Measurements from ENCODE around the gene FITM2.

The FITM2 gene

DNA sequence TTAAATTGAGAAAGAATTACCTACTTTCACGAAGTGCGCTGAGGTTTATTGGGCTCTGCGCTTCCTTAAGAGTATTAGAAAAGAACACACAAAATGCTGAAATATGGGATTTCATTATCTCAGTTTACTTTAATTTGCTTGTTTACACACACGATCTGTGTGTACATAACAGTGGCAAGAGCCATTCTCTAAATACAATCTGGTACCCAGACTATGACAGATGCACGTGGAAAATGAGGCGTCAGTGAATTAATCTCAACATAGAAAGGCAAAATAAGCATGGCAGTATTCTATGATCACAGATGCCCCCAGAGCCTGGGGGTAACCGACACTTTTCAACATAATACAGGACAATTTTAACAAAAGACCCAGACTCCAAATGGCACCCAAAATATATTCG lies 8.3 kb downstream of the FITM2 start:
- TF ChIP-seq CTCF (IDR thresholded peaks at IDR 0.05) = no peak

DNA sequence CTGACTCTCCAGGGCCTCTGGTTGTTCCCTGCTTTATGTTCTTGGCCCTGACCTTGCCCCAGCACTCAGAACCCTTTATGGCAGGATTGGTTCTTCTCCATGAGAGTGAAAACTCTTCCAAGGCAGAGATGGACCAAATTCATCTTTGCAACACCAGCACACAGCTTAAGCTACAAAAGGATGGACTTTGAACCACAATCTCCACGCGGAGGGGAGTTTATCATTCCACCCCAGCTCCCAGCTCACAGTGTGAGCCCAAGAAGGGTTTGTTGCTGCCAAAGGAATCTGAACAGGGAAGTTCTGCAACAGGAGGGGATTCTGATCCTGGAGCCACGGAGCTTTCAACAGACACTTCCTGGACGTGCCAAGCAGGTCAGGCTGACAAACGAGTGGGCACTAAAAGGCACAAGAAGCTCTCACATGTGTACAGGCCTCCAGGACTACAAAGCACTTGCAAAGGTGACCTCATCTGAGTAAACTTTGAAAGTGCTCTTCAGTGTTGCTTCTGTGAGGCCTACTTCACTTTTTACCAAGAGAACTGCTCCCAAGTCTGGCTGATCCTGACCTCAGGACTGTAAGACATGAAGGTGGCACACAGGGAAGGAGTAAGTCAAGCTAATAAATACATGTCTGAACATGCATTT lies 8.9 kb downstream of the FITM2 start:
- no peak for TF ChIP-seq CTCF (IDR thresholded peaks at IDR 0.05)

DNA sequence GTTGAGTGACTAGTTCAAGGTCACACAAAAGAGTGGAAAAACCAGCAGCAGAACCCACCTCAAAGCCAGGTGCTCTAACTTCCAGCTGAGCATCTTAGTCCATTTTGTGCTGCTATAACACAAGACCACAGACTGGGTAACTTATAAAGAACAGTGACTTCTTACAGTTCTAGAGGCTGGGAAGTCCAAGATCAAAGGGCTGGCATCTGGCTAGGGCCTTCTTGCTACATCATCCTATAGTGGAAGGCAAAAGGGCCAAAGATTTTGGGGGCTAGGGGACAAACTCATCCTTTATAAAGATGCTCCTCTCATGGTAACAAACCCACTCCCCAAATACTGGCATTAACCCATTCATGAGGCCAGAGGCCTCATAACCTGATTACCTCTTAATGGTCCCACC lies 9.7 kb downstream of the FITM2 start:
- TF ChIP-seq CTCF (IDR thresholded peaks at IDR 0.05) = no peak

DNA sequence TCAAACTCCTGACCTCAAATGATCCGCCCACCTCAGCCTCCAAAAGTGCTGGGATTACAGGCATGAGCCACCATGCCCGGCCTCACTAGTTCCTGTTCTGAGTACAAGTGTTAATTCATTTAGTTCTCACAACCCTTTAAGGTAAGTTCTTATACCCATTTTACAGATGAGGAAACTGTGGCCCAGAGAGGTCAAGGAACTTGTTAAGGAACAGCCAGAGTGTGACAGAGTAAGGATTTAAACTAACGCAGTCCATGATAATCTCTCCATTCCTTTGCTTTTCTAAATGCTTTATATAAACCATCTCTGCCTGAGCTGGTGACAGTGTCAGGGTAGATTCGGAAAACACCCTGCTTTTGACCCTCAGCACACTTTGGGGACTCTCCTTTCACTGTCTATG lies 13.3 kb downstream of the FITM2 start:
- TF ChIP-seq CTCF (IDR thresholded peaks at IDR 0.05) = no peak

GRCh38 chr20:44296011-44296410 lies 15.0 kb downstream of the FITM2 start:
- TF ChIP-seq CTCF (IDR thresholded peaks at IDR 0.05) = no peak

- TF ChIP-seq CTCF (IDR thresholded peaks at IDR 0.05) = no peak
These were observed 19.2 kb downstream of the FITM2 start for GRCh38 chr20:44291754-44292153.

DNA sequence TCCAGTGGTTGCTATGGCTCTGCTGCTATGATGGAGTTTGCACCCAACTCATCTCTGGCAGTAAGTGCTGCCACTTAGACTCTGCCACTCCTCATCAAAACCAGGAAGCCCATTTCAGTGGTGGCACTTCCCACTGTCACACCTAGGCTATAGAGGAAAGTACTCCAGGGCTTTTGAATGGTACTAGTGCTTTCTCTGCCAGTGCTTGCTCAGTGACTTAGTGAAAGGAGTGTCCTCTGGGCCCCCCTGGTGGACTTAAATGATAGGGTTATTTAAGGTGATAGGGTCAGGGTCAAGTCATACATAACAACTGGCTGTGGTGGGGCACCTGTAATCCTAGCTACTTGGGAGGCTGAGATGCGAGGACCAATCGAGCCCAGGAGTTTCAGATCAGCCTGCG lies 22.8 kb downstream of the FITM2 start:
- no peak for TF ChIP-seq CTCF (IDR thresholded peaks at IDR 0.05)

All from LNCAP (cell line).